GM19043 (cell line): ENCODE data around the gene G3BP2.

Experiments used
- ATAC-seq: cut with Tn5 transposase; IDR thresholded peaks from one replicate; pipeline ENCODE4 v1.9.1; 2021; ENCODE audit warnings: low read depth; ENCODE audit not compliant: unreplicated experiment

The G3BP2 gene

GRCh38 chr4:75644095-75644494, 29.1 kb downstream of the G3BP2 start:
- ATAC-seq: no peak

GRCh38 chr4:75643651-75644050, 29.6 kb downstream of the G3BP2 start:
- ATAC-seq: no peak

GRCh38 chr4:75639124-75639695, 34.0 kb downstream of the G3BP2 start:
- no peak for ATAC-seq

GRCh38 chr4:75637827-75638226, 35.4 kb downstream of the G3BP2 start:
- no peak for ATAC-seq

- ATAC-seq: no peak
Observed at GRCh38 chr4:75637176-75637575, 36.0 kb downstream of the G3BP2 start.

- ATAC-seq: no peak
Observed at GRCh38 chr4:75634951-75635350, 38.3 kb downstream of the G3BP2 start.

- ATAC-seq: no peak
Observed at GRCh38 chr4:75634281-75634680, 38.9 kb downstream of the G3BP2 start.

GRCh38 chr4:75633846-75634245, 39.4 kb downstream of the G3BP2 start:
- ATAC-seq: no peak

- ATAC-seq: no peak
Observed at GRCh38 chr4:75630937-75631329, 42.3 kb downstream of the G3BP2 start.

- ATAC-seq: peak; percentile 99
Observed at GRCh38 chr4:75630174-75630936, 42.9 kb downstream of the G3BP2 start, which contains the start of gene CDKL2. Gene CDKL2, minus strand, starts transcription at chr4:75630528. Its CDS starts 4,540 bp downstream, at chr4:75625988.

GRCh38 chr4:75629239-75629638, 44.0 kb downstream of the G3BP2 start:
- no peak for ATAC-seq

- no peak for ATAC-seq
Observed at GRCh38 chr4:75623026-75623425, 50.2 kb downstream of the G3BP2 start.

- ATAC-seq: no peak
Observed at GRCh38 chr4:75621715-75622114, 51.5 kb downstream of the G3BP2 start.

- no peak for ATAC-seq
Observed at GRCh38 chr4:75612306-75612705, 60.9 kb downstream of the G3BP2 start.

- no peak for ATAC-seq
Observed at GRCh38 chr4:75605928-75606327, 67.3 kb downstream of the G3BP2 start.

- no peak for ATAC-seq
Observed at GRCh38 chr4:75599647-75600046, 73.6 kb downstream of the G3BP2 start.

GRCh38 chr4:75598390-75598789, 74.8 kb downstream of the G3BP2 start:
- ATAC-seq: no peak

- ATAC-seq: no peak
Observed at GRCh38 chr4:75596061-75596460, 77.2 kb downstream of the G3BP2 start.

- no peak for ATAC-seq
Observed at GRCh38 chr4:75593393-75593792, 79.8 kb downstream of the G3BP2 start.
